ENCODE results near the gene FAM185A. TPM values are rescaled to one million over a fixed set of nuclear protein-coding genes. Genes with fewer than 3 reads are reported as not detected.
A peak's percentile ranks its signal among the peaks of the same experiment; 100 is the strongest.
"Not testable (repeated sequence)": the region's sequence is repeated elsewhere in the genome, so short reads cannot be mapped to it uniquely, and the experiment has no call there.

The FAM185A gene
- 10 to 100 TPM; 10.4 to 22.5 (median 20.3) TPM for total RNA-seq

DNA sequence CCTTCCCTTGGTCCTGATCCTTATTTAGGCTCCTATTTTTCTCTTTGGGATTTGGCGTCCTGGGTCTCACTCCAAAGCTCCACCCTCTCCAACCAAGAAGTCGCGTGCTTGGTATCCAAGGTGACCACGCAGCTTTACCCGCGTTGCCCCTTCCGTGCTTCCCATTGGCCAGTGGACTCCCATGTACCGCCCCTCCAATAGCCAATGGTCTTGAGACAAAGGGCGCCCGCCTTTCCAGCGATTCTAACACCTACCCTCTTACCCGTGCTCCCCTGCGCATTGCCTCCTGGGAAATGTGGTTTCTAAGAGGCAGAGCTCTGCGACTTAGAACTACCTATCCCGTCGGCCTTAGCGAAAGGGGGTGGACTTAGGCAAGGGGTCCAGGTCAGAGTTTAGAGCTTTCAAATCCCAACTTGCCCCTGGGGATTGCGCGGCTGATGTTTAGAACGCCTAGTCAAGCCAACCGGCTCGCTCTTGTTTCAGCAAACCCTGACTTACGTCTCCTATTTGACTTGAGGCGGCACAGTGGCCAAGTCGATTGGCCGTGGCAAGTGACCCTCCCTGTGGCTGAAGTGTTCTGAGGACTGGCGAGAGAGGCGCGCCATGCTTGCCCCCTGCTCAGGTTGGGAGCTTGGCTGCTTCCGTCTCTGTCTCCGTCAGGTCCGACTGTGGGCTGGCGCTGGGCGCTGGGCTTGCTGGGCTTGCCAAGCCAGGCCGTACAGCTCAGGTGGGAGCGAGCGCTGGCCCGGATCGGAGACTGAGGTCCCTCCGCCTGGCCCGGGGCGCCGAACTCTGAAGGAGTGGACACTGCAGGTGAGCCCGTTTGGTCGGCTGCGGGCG lies at the start of gene FAM185A:
TSS of gene FAM185A (plus strand) at position 395 of the 840 bp plus-strand sequence. CDS start at position 604, 209 bp downstream.
- H3K27ac ChIP-seq: peak within 1 kb of the TSS; percentile 73 to 78
- H3K27me3 ChIP-seq; intact Hi-C loops (cut with DNase I; ENCODE audit: low total_unique reads): not testable (repeated sequence)

DNA sequence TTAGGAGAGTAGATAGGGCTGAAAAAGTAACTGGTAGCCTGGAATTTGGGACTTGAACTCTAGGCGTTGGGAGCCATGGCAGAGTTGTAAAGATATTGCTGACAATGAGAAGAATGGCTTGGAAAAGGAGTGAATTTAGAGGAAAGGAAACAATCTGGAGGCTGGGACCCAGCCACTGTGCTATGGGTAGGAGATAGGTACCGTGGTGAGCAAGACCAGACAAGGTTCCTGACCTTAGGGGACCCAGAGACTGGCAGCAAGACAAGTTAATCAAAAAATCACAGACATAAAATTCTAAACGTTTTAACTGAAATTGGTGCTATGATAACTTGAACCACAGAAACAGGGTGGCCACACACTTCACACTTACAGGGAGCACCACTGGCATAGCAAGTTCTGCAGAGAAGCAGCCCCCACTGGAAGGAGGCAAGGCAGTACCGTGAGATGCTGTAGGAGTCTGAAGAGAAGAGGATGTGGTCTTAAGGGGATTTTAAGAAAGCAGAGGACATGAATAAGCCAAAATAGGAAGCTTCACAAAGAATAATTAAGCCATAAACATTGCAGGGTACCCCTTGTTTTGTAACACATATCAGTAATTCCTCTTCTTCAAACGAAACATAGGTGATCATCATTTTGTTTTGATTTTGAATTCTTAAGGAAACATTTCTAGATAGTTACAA lies 35.6 kb upstream of the FAM185A start:
- H3K4me3 ChIP-seq; H3K36me3 ChIP-seq; intact Hi-C loops (cut with DNase I; ENCODE audit: low total_unique reads); DNase-seq (ENCODE audit: low spot score in 2 of 2); H3K27me3 ChIP-seq; H3K9me3 ChIP-seq; H3K4me1 ChIP-seq; H3K27ac ChIP-seq: not testable (repeated sequence)

More for the DNA sequence above, at the start of gene FAM185A:
- peak; percentile 24 to 47 (median 38) for TF ChIP-seq POLR2AphosphoS5 (IDR thresholded peaks at IDR 0.05)
- H3K36me3 ChIP-seq, H3K4me1 ChIP-seq, H3K9me3 ChIP-seq: not testable (repeated sequence)
- peak; percentile 96 to 99 for DNase-seq (ENCODE audit: low spot score in 2 of 2)
- H3K4me3 ChIP-seq: peak within 1 kb of the TSS; percentile 57 to 68 (median 60)

DNA sequence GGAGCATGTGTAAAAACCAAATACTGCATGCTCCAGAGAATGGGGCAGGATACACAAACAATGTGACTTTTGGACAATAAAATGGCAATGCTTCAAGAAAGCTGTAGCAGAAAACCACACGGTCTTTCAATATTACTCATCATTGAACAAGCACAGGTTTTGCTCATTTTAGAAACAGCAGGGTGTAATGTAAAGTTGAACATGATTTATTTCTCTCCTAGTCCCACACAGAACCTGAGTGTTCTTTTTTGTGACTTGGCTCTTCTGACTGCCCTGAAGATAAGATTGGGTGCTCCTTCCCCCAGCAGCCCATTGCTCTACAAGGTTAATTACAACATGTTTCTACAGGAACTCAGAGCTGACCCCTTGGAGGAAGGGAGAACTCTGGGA lies 35.1 kb upstream of the FAM185A start:
- H3K4me1 ChIP-seq; DNase-seq (ENCODE audit: low spot score in 2 of 2); H3K36me3 ChIP-seq; intact Hi-C loops (cut with DNase I; ENCODE audit: low total_unique reads); H3K9me3 ChIP-seq; H3K27me3 ChIP-seq; H3K27ac ChIP-seq; H3K4me3 ChIP-seq: not testable (repeated sequence)

DNA sequence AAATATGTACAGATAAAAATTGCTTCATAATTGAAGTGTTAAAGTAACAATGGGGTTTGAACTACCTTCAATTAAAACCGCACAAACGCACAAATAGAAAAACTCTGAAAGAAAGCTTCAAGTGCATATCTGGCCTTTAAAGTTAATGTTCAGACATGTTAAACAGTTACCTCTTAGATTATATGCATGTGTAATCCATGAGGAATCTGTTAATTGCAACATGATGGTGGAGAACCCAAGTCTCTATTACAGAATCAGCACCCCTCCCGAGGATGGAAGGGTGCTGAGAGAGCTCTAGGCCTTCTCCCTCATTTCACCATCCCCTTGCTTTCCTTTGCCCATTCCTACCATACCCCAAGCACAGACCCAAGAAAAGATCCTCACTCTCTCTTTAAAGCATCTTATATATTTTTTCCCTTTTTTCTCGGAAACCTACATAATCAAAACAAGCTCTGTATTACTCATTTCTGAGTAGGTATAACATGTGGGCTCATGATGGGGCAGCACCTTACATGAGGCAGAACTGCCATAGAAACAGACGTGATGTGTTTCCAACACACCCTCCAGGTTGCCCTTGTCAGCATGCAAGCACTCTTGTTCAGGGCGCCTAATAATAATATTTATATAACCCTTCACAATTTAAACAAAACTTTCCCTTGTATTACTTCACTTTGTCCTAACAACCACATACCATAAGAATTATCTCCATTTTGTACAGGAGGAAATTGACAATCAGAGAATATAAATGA lies 33.9 kb upstream of the FAM185A start:
- intact Hi-C loops (cut with DNase I; ENCODE audit: low total_unique reads): not testable (repeated sequence)

DNA sequence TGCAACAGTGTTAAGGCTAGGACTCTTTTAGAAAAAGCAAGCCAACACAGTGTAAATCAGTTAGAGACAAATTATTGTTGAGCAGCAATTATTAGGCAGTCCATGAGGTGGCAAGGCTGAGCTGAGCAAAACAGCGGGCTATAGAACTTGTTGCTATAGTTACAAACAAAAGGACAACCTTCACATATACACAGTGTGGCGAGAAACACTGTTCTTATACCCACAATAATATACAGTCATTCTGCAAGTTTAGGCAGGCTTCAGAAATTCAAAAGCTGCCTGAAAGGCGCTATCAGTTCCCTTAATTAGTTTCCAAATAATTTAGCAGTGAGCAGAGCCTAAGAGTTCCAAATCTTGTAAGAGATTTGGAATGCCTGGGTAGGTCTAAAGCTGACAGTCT lies 33.1 kb upstream of the FAM185A start:
- H3K4me1 ChIP-seq; H3K36me3 ChIP-seq; intact Hi-C loops (cut with DNase I; ENCODE audit: low total_unique reads); H3K27me3 ChIP-seq; H3K9me3 ChIP-seq; H3K27ac ChIP-seq; H3K4me3 ChIP-seq; DNase-seq (ENCODE audit: low spot score in 2 of 2): not testable (repeated sequence)

More for the DNA sequence above, 33.9 kb upstream of the FAM185A start:
- H3K9me3 ChIP-seq; H3K27me3 ChIP-seq; DNase-seq (ENCODE audit: low spot score in 2 of 2); H3K36me3 ChIP-seq; H3K4me3 ChIP-seq; H3K27ac ChIP-seq; H3K4me1 ChIP-seq: not testable (repeated sequence)

DNA sequence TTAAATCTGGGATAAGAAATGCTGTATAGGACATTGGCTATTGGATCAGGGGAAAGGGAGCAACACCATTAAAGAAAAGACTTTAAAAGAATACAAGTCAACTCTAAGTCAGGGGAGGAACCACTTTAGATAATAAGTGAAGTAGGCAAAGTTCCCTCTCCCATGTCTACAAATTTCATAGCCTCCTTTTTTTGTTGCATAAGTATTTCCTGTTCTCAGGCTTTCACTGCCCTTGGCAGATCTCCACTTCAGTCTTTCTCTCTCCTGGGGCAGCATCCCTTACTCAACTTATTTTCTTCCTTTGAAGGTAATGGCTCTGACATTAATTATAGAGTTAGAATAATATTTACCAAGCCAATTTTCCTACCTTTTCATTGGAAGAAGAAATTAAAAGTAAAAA lies 30.3 kb upstream of the FAM185A start:
- intact Hi-C loops (cut with DNase I; ENCODE audit: low total_unique reads); H3K4me3 ChIP-seq; H3K27me3 ChIP-seq; H3K9me3 ChIP-seq; DNase-seq (ENCODE audit: low spot score in 2 of 2); H3K27ac ChIP-seq; H3K4me1 ChIP-seq; H3K36me3 ChIP-seq: not testable (repeated sequence)

DNA sequence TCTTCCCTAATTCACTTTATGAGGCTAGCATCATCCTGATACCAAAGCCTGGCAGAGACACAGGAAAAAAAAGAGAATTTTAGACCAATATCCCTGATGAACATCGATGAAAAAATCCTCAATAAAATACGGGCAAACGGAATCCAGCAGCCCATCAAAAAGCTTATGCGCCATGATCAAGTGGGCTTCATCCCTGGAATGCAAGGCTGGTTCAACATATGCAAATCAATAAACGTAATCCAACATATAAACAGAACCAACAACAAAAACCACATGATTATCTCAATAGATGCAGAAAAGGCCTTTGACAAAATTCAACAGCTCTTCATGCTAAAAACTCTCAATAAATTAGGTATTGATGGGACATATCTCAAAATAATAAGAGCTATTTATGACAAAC lies 22.6 kb upstream of the FAM185A start:
- H3K27me3 ChIP-seq; intact Hi-C loops (cut with DNase I; ENCODE audit: low total_unique reads); DNase-seq (ENCODE audit: low spot score in 2 of 2); H3K9me3 ChIP-seq; H3K4me1 ChIP-seq; H3K27ac ChIP-seq; H3K4me3 ChIP-seq; H3K36me3 ChIP-seq: not testable (repeated sequence)

DNA sequence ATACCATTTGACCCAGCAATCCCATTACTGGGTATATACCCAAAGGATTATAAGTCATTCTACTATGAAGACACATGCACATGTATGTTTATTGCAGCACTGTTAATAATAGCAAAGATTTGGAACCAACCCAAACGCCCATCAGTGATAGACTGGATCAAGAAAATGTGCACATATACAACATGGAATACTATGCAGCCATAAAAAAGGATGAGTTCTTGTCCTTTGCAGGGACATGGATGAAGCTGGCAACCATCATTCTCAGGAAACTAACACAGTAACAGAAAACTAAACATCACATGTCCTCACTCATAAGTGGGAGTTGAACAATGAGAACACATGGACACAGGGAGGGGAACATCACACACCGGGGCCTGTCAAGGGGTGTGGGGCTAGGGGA lies 19.1 kb upstream of the FAM185A start:
- H3K9me3 ChIP-seq; H3K27me3 ChIP-seq; H3K4me3 ChIP-seq; H3K4me1 ChIP-seq; intact Hi-C loops (cut with DNase I; ENCODE audit: low total_unique reads); H3K36me3 ChIP-seq; H3K27ac ChIP-seq; DNase-seq (ENCODE audit: low spot score in 2 of 2): not testable (repeated sequence)

DNA sequence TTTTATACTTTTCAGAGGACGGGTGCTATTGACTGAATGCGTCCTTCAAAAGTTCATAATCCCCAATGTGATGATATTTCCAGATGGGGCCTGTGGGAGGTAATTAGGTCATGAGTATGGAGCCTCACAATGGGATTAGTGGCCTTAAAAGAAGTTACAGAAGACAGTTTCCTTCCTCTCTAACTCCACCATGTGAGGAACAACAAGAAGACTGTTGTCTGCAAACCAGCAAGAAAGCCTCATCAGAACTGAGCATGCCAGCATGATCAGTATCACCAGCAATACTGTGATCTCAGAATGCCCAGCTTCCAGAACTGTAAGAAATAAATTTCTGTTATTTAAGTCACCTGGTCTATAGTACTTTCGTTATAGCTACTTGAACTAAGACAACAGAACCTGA lies 18.4 kb upstream of the FAM185A start:
- H3K9me3 ChIP-seq; H3K4me1 ChIP-seq; intact Hi-C loops (cut with DNase I; ENCODE audit: low total_unique reads); H3K27ac ChIP-seq; H3K36me3 ChIP-seq; DNase-seq (ENCODE audit: low spot score in 2 of 2); H3K27me3 ChIP-seq; H3K4me3 ChIP-seq: not testable (repeated sequence)

DNA sequence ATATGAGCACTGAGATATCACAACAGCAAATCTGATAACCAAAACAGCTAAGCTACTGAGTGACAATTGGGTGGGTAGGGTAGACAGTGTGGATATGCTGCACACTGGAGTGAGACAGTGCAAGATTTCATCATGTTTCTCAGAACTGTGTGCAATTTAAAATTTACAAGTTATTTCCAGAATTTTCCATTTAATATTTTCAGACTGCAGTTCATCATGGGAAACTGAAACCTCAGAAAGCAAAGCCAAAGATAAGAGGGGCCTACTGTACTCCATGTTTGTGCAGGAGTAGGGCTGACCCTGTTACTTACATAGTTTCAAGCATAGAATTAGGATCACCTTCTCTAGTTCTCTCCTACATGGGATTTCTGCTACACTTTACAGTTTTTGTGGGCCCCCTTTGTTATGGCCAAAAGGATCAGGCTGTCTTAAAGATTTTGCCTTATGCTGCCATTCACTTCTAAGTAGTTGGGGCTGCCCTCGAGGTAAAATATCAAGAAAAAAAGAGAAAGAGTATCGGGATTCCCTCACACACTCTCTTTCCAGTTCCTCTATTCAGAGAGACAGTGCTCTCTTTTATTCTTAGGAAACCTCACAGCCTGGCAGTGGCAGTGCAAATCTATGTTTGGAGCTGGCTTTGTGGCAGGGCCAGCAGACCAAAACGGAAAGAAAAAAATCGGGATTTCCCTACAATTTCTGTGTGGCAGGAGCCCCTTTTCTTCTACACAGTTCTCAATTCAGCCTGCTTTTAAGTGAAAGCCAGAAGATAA lies 6.6 kb upstream of the FAM185A start:
- H3K36me3 ChIP-seq; H3K27me3 ChIP-seq; intact Hi-C loops (cut with DNase I; ENCODE audit: low total_unique reads); H3K27ac ChIP-seq; H3K9me3 ChIP-seq; H3K4me3 ChIP-seq; H3K4me1 ChIP-seq; DNase-seq (ENCODE audit: low spot score in 2 of 2): not testable (repeated sequence)

DNA sequence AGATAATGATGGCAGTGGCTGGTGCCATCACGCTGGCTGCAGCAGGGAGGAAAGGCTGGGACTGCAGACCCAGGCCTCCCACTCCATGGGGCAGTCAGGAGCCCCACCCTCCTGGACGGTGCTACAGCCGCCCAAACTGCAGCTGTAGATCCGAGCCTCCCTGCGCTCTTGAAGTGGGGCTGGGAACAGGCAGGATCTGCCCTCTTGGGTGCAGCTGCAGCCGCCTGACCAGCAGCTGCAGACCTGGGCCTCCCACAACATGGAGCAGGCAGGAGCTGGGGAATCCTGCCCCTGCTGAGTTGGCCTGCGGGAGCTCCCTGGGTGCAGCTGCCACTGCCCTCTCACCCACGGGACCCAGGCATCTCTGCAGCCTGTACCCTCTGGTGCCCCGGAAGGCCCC lies 4.9 kb upstream of the FAM185A start:
- H3K27me3 ChIP-seq; H3K9me3 ChIP-seq; H3K4me3 ChIP-seq; intact Hi-C loops (cut with DNase I; ENCODE audit: low total_unique reads); DNase-seq (ENCODE audit: low spot score in 2 of 2); H3K27ac ChIP-seq; H3K4me1 ChIP-seq; H3K36me3 ChIP-seq: not testable (repeated sequence)

DNA sequence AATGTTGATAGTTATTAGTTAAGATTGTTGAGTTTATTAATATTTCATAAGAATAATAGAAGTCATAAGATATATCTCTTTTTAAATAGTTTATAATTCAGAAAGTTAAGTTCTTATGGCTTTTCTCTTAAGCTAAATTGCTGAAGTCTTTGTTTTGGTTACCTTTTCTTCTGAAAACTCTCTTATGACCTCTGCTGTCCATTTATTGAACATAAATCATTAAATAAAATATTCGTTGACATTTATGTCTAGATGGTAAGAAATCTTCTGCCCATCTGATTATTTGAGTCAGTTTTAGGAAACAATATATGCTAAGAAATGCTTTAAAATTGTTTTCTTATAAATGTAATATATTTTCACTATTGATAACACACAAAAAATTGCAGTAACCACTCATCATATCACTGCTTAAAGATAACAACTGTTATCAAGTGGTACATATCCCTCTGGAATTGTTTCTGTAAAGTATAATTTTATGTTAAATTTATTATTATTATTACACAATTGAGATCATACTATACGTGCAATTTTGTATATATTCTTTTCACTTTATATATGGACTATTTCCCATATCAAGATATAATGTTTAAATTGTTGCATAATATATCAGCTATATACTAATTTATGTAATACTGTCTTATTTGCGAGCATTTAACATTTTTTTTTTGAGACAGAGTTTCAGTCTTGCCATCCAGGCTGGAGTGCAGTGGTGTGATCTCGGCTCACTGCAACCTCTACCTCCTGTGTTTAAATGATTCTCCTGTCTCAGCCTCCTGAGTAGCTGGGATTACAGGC lies 3.1 kb upstream of the FAM185A start:
- intact Hi-C loops (cut with DNase I; ENCODE audit: low total_unique reads): not testable (repeated sequence)

More for the DNA sequence above, 3.1 kb upstream of the FAM185A start:
- not testable (repeated sequence) for H3K27me3 ChIP-seq; DNase-seq (ENCODE audit: low spot score in 2 of 2); H3K4me1 ChIP-seq; H3K4me3 ChIP-seq; H3K36me3 ChIP-seq; H3K27ac ChIP-seq; H3K9me3 ChIP-seq
